ENCODE measurements around the gene TCF3.
A peak's percentile ranks its signal among the peaks of the same experiment; 100 is the strongest.
"Not testable (repeated sequence)": the region's sequence is repeated elsewhere in the genome, so short reads cannot be mapped to it uniquely, and the experiment has no call there.

TCF3 gene

GRCh38 chr19:1652471-1653299 is at the start of gene TCF3:
Gene TCF3, minus strand, starts transcription at chr19:1652615. Its CDS starts 2,367 bp downstream, at chr19:1650248.
- peak; percentile 99 for DNase-seq

- no peak for DNase-seq
Measured at GRCh38 chr19:1700733-1701663, 48.6 kb upstream of the TCF3 start.

GRCh38 chr19:1699998-1700732 is 47.8 kb upstream of the TCF3 start:
- DNase-seq = no peak

GRCh38 chr19:1699386-1699785 is 47.0 kb upstream of the TCF3 start:
- no peak for DNase-seq

- DNase-seq = no peak
Measured at GRCh38 chr19:1698636-1699035, 46.2 kb upstream of the TCF3 start.

GRCh38 chr19:1695481-1695880 is 43.1 kb upstream of the TCF3 start:
- not testable (repeated sequence) for DNase-seq

GRCh38 chr19:1691589-1692290 is 39.3 kb upstream of the TCF3 start:
- DNase-seq = no peak

GRCh38 chr19:1690699-1691307 is 38.4 kb upstream of the TCF3 start:
- DNase-seq = peak; percentile 57

- not testable (repeated sequence) for DNase-seq
Measured at GRCh38 chr19:1685785-1686184, 33.4 kb upstream of the TCF3 start.

GRCh38 chr19:1685046-1685445 is 32.6 kb upstream of the TCF3 start:
- no peak for DNase-seq

GRCh38 chr19:1684573-1684912 is 32.1 kb upstream of the TCF3 start:
- no peak for DNase-seq

- DNase-seq = no peak
Measured at GRCh38 chr19:1683869-1684572, 31.6 kb upstream of the TCF3 start.

GRCh38 chr19:1680976-1681375 is 28.6 kb upstream of the TCF3 start:
- DNase-seq = no peak

GRCh38 chr19:1678073-1678472 is 25.7 kb upstream of the TCF3 start:
- DNase-seq = no peak

- no peak for DNase-seq
Measured at GRCh38 chr19:1676351-1677266, 24.2 kb upstream of the TCF3 start.

GRCh38 chr19:1675633-1676350 is 23.4 kb upstream of the TCF3 start:
- no peak for DNase-seq

- no peak for DNase-seq
Measured at GRCh38 chr19:1674293-1674679, 21.9 kb upstream of the TCF3 start.

GRCh38 chr19:1673645-1674292 is 21.4 kb upstream of the TCF3 start:
- DNase-seq = no peak
